NOMO-1 treated with dmso at 0.1 percent for 144 hours (cell line): Measurements from ENCODE around the gene BMF.
A peak's percentile ranks its signal among the peaks of the same experiment; 100 is the strongest.
"Not testable (repeated sequence)": the region's sequence is repeated elsewhere in the genome, so short reads cannot be mapped to it uniquely, and the experiment has no call there.

Source experiments
- DNase-seq: peaks from one replicate; lab custom pipeline; 2025; ENCODE audit not compliant: unreplicated experiment; lab: John Stamatoyannopoulos, UW

The BMF gene, protein sequence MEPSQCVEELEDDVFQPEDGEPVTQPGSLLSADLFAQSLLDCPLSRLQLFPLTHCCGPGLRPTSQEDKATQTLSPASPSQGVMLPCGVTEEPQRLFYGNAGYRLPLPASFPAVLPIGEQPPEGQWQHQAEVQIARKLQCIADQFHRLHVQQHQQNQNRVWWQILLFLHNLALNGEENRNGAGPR

DNA sequence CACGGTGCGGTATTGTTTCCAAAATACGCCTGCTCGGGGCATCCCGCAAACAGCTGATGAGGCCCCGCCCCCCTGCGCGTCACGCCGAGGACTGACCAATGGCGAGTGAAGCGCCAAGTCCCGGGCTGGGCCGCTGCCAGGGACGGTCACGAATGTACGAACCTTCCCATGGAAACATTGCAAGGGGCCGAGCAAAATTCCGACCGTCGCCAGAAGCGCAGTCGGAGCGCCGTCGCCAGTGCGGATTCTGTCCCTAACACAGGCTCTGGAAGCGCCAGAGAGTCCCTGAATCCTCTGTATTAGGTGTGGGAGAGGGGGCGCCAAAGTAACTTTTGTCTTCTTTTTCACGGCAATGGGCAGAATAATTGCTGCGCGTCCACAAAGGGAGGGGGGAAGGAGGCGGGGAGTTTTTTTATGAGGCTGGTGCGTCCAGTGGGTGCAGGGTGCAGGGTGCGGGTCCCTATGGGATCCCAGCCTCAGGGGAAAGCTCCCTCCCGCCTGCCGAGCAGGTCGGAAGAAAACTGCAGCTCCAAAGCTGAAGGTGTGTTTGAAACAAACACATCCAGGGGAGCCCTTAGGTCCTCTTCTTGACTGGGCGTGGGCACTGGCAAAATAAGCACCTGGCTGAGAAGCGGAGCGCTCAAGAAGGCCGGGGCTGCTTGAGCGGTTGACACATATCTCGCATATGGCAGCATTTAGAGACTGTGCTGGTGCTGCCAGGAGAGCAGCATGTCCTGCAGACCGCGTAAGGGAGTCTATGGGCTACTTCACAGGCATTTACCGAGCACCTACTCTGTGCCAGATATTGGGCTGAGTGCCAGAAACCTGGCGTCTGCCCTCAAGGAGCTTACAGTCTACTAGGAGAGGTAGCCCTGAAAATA is at the start of gene BMF:
TSS of gene BMF (minus strand) at position 25 of the 881 bp plus-strand sequence. CDS start 2,793 bp downstream, outside the sequence.
- peak; percentile 95 for DNase-seq

DNA sequence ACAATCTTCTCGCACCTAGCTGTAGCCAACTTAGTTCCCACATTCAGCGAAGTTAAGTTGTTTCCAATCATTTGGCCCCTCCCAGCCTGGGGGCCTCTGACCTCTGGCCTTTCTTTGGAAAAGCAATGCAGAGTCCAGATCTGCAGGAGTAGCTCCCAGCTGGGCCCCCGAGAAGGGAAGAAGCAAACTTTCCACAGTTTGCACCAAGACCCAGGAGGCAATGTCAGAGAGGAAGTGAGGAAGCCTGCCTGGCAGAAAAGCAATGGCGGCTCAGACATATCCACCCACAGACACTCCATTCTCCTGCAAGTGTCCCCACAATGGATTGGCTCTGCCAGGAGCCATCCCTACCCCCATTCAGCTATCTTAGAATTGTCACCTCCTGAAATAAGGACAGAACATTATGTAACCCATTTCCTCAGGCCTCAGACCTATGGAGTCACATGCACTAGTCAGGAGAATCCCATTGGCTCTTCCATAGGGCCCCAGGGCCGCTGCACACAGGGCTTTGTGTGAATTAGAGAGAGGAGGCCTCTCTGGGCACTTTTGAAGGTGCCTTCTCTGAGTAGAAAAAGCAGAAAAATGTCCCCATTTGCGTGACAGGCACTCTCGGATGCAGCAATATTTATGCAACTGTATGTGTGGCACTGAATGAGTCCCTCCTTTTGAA is 49.2 kb upstream of the BMF start:
- DNase-seq = no peak

DNA sequence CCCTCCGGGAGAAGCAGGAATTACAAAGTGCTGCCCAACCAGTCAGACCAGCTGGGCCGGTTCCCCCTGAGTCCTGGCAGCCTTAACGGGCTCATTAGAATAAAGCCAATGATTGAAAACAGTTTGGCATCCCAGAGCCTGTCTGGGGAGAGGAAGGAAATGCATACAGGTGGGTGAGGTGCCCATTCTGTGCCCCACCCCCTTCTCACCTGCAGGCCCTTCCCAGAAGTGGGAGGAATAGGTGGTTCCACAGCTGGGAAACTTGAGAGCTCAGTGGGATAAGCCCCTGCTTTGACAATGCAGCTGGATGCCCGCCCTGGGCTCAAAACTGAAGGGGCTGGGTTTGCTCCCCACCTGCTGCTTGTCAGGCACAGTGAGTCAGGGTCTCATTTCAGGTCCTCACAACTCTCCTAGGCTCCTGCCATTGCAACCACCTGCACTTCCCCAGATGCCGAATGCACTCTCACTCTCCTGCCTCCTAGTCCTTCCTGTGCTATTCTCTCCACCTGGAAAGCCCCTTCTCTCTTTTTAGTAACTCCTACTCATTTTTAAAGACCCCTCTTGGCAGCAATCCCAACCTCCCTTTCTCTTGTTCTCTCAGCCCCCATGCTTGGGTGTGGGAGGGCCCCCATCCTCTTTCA is 46.7 kb upstream of the BMF start:
- no peak for DNase-seq

DNA sequence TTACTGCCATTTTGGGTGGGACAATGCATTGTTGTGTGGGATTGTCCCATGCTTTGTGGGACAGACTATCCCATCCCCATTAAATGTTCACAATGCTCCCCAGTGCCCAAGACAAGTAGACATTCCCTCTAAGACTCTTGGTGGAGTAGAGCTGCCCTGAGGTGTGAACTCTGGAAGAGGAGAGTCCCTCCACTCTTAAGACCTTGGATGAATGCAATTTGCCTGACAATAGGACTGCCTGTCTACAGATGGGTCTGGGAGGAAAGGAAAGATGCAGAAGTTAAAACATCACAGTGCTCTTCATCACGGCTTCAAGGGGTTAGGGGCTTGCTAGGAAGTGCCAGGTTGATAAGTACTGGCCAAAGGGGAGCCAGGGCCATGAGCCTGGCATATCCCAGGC is 46.1 kb upstream of the BMF start:
- not testable (repeated sequence) for DNase-seq

DNA sequence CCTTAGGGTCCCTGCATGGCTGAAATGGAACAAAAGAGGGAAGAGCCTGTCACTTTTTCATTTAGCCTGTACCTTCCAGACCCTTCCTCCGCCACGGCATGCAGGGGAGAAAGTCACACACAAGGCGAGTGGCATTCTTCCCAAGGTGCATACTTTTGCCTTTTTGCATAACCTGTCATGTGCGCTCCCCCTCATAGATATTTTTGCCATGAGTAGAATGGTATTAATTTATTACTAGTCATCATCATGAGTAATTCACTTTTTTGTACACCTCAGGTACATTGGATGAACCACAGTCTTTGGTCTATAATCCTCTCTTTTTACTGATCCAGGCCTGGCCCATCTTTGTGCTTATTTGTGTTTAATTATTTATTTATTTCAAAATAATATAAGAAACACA is 43.3 kb upstream of the BMF start:
- no peak for DNase-seq

DNA sequence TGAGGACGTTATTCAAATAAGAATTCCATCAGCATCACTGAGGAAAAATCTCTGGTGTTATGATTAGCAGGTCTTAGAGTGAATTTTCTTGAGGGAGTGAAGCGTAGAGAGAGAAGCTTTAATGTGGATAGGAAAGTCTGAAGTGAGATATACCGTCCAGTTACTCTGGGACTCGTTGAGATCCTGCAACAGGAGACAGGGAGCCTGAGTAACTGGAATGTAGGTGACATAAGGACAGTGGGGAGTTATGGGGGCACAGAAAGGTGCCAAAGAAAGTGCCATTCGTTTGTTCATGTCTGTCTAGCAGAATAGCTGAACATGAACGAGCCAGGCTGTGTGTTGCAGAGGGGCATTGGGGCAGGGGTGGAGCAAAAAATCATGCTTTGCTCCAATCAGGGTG is 42.8 kb upstream of the BMF start:
- no peak for DNase-seq

DNA sequence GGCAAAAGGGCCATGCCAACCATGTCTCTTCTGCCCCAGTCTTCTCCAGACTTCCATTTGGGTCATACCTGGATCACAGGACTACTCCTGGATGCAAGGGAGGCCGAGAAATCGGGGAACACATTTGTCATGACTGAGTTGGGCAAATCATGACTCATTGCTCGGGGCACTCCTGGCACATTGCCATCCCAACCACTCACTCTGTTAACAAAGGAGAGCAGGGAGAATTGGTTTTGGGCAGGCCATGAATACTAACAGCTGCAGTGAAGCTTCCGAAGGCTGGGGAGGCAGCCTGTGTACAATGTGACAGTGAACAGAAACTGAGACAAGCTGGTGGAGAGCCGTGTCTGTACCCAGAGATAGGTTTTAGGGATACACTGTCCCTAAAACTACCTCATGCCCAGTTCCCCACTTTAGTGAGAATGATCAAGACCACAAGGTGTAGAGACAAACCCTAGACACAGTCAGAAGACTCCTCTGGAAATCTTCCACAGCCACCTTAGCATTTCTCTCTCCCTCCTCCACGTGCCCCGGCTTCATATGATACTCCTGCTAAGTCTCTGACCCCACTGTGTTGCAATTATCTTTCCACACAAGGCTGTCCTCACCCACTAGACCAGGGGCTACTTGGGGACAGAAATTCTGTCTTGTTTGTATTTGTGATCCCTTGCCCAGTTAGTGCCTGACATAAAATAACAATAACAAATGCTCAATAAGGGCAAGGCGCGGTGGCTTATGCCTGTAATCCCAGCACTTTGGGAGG is 41.7 kb upstream of the BMF start:
- DNase-seq = no peak

DNA sequence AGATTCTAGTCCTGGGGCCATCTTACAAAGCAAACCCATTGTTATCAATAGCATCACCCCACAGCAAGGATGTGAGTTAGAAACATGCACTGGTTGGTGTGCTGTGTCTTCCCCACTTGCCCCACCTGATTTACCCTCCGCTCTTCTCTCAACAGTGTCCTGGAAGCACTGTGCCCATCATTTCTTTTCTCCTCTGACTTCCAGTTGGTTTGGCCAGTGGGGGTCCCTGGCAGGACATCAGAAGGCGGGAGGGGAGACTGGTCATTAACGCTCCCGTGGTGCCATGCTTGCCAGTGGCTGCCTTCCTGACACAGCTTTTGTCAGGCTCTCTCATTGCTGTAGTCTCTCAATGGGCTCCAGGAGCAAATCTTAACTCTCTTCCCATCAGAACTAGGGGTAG is 40.7 kb upstream of the BMF start:
- no peak for DNase-seq

DNA sequence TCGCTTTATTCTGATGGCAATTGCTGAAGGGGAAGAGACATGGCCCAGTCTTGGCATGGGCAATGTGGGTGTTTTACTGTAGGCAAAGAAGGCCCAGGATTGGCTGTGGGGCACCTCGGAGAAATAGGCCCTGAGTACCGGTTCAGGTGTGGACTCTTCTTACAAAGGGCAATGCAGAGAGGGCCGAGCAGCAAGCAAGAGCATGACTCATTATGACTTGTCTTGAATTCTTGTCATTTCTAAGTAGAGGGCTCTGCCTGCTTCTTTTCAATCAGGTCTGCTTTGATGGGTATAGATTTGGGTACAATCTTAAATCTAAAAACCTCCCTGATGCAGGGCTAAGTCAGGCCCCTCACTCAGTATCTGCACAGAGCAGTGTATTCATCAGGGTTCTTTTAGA is 37.4 kb upstream of the BMF start:
- no peak for DNase-seq

DNA sequence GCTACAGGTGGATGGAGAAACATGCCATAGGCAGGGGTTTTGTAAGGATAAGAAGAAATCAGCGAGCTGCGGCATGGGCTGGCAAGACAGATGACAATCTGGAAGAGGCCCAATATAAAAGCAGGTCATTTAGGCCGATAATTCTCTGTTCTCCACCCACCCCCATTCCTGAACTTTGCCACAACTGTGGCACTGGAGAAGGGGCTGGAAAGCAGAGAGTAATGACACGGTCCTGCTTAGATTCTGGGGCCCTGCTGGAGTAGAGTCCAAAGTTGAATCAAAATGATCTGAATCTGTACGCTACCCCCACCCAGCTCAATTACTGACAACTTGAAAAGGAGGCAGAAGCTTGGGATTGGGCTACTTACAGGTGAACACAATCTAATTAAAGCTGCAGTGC is 33.7 kb upstream of the BMF start:
- DNase-seq = no peak

DNA sequence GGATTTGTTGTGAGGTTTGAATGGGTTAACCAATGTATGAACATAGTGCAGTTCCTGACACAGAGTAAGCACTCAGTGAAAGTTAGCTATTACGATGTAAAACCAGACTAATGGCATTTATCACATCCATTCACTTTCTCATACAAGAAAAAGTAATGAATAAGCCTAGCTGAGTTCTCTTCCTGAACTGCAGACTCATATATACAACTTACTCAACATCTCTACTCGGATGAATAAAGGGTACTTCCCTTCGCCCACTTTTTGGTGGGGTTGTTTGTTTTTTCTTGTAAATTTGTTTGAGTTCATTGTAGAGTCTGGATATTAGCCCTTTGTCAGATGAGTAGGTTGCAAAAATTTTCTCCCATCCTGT is 29.5 kb upstream of the BMF start:
- DNase-seq = not testable (repeated sequence)

DNA sequence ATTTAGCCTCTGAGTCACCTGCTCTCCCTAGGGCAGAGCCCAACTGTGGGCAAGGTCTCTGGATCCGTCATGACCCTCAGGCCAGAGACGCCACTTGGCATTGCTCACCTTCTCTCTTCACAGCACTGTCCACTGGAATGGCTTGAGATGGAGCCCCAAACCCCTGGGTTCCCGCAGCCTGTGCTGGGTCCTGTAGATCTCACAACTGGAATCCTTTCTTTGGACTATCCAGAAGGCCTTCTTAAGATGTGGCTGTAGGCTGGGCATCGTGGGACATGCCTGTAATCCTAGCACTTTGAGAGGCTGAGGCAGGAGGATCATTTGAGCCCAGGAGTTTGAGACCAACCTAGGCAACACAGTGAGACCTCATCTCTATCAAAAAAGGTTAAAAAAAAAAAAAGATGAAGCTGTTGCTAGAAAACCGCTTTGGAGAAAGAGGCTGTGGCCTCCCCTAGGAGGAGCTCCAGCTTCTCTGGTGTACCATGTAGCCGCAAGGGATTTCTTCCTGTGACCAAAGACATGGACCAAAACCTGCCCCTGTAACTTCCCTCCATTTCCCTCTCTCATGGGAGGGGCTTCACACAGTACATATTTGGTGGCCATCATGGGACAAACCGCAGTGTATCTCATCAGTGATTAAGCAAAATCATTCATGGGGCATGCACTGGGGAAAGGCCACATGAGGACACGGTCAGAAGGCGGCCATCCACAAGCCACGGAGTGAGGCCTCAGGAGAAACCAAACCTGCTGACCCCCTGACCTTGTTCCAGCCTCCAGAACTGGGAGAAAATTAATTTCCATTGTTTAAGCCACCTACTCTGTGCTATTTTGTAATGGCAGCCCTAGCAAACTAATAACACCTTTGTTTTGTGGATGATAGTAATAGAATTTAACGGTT is 28.9 kb upstream of the BMF start:
- DNase-seq = no peak

DNA sequence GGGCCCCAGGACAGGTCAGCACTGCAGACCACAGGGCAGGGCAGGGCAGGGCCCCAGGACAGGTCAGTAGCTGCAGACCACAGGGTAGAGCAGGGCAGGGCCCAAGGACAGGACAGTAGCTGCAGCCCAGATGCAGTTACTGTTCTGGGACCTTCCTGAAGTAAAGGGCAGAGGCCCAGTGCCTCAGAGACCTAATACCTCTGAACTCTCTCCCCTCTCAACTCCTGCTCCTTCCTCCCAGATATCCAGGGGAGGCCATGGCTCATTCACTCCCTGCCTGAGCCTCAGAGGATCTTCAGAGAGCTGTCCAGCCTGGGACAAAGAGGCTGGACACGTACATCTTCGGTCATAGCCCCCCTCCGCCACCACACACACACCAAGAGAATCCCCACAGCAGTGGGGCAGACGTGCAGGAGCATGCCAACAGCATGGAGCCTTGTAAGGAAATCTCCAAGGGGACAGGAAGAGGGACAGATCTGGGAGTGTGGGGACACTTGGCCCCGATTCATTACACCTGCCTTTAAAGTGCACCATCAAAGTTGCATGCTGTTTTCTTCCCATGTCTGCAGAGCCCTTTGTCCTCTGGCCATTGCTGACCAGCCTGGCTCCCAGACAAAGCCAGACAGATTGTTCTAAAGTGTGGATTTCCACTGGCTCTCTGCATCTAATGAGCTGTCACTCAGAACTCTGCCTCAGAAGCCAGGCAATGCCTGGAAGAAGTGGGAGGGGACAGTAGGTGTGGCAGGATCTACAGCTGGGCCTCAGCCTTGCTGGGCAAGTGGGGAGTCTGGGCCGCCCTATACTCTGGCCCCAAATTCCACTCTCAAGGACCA is 28.0 kb upstream of the BMF start:
- no peak for DNase-seq

DNA sequence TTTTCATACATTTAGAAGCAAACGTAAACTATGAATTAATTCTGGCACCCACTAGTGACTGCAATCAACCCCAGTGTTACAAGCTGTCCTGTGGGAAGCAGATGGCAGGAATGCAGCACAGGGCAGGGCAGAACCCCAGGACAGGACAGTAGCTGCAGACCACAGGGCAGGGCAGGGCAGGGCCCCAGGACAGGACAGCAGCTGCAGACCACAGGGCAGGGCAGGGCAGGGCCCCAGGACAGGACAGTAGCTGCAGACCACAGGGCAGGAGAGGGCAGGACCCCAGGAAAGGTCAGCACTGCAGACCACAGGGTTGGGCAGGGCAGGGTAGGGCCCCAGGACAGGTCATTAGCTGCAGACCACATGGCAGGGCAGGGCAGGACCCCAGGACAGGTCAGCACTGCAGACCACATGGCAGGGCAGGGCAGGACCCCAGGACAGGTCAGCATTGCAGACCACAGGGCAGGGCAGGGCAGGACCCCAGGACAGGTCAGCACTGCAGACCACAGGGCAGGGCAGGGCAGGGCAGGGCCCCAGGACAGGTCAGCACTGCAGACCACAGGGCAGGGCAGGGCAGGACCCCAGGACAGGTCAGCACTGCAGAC is 27.3 kb upstream of the BMF start:
- DNase-seq = not testable (repeated sequence)

DNA sequence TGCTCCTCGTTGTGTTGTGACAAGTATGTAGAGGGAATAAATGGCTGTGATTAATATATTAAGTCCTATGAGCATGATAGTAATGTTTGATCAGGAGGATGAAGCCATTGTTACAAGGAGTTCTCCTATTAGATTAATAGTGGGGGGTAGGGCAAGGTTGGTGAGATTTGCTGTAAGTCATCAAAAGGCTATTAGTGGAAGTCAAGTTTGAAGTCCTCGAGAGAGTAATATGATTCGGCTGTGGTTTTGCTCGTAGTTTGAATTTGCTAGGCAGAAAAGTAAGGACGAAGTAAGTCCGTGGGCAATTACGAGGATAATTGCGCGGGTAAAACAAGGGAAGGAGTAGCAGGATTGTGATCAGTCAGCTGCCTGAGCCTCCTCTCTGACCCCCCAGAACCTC is 26.2 kb upstream of the BMF start:
- DNase-seq = no peak

DNA sequence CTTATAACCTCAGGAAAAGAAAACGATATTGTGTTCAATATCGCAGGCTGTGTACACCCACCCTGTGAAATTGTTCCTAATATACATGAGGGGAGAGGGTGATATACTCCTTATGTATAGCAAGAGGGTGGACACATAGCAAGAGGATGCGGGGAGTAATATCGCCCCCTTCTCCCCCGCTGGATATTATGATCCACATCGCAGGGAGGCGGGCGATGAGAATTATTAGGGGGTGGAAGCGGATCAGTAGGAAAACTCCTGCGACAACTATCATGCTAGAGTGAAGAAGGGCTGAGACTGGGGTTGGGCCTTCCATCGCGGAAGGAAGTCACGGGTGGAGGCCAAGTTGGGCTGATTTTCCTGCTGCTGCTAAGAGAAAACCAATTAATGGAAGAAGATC is 24.9 kb upstream of the BMF start:
- DNase-seq = no peak

DNA sequence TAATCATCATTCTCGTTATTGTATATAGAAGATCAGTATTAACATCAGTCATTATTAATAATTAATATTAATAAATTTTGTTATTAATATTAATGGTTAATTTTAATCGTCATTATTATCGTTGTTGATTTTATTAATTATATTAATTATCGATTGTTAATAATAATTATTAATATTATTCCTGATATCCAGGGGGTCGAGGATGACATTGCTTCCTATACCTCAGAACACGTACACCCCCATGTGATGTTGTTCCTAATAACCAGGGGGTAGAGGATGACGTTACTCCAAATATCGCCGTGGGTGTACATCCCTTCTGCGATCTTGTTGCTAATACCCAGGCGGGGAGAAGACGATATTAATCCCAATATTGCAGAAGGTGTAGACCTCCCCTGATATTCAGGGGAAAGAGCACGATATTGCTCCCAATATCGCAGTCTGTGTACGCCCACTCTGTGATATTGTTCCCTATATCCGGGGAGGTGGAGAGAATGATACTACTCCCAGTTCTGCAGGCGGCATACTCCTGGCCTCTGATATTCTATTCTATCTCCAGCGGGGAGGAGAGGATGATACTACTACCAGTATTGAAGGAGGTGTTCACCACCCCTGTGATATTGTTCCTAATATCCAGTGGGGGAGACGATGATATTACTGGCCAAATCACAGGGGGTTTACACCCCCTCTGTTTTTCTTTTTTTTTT is 22.3 kb upstream of the BMF start:
- no peak for DNase-seq

DNA sequence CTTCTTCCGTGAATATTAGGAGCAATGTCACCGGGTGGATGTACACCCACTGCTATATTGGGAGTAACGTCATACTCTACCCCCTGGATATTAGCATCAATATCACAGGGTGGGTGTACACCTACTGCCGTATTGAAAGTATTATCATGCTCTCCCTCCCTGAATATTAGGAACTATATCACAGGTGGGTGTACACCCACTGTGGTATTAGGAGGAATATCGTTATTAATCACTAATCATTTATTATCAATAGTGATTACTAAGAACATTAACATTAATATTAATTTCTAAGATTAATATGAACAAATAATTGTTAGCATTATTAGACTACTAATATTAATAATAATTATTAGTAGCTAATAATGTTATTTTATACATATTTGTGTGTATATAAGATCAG is 21.4 kb upstream of the BMF start:
- DNase-seq = no peak
